Limb (tissue), 2 donors: ENCODE results near the gene HSPB6.
"Not testable (repeated sequence)": the region's sequence is repeated elsewhere in the genome, so short reads cannot be mapped to it uniquely, and the experiment has no call there.

Experiments used
- DNase-seq, 2 donors: peaks; one replicate each; pipeline ENCODE4 v3.0.0-alpha.2; 2016; ENCODE audit errors: extremely low spot score in 2 of 2

HSPB6 gene

GRCh38 chr19:35786299-35787160, 29.7 kb upstream of the HSPB6 start:
- no peak for DNase-seq

GRCh38 chr19:35785339-35785627, 28.5 kb upstream of the HSPB6 start:
- no peak for DNase-seq

GRCh38 chr19:35784503-35785338, 27.9 kb upstream of the HSPB6 start:
- DNase-seq, result no peak

GRCh38 chr19:35783469-35784434, 26.9 kb upstream of the HSPB6 start:
- no peak for DNase-seq

- DNase-seq, result no peak
These were observed 25.8 kb upstream of the HSPB6 start for GRCh38 chr19:35782589-35782988.

- DNase-seq, result no peak
These were observed 24.8 kb upstream of the HSPB6 start for GRCh38 chr19:35781650-35782049.

GRCh38 chr19:35780717-35781116, 23.9 kb upstream of the HSPB6 start:
- no peak for DNase-seq

- no peak for DNase-seq
These were observed 23.2 kb upstream of the HSPB6 start for GRCh38 chr19:35780058-35780457.

- no peak for DNase-seq
These were observed 22.2 kb upstream of the HSPB6 start for GRCh38 chr19:35779033-35779432.

- DNase-seq, result no peak
These were observed 21.1 kb upstream of the HSPB6 start for GRCh38 chr19:35777961-35778360.

- DNase-seq, result no peak
These were observed 20.4 kb upstream of the HSPB6 start for GRCh38 chr19:35777086-35777841.

- no peak for DNase-seq
These were observed 19.4 kb upstream of the HSPB6 start for GRCh38 chr19:35776102-35776788.

- peak; percentile 98 to 99 for DNase-seq
These were observed 18.7 kb upstream of the HSPB6 start, which contains the start of gene ARHGAP33 for GRCh38 chr19:35775298-35776101. Gene ARHGAP33, plus strand, starts transcription at chr19:35775564. Its CDS starts 95 bp downstream, at chr19:35775659.

GRCh38 chr19:35775046-35775297, 18.1 kb upstream of the HSPB6 start:
- no peak for DNase-seq

GRCh38 chr19:35774274-35775045, 17.6 kb upstream of the HSPB6 start:
- no peak for DNase-seq

GRCh38 chr19:35773020-35773806, 16.4 kb upstream of the HSPB6 start:
- DNase-seq, result no peak

- not testable (repeated sequence) for DNase-seq
These were observed 15.5 kb upstream of the HSPB6 start for GRCh38 chr19:35772362-35772761.

GRCh38 chr19:35768082-35768421, 11.2 kb upstream of the HSPB6 start:
- no peak for DNase-seq
